Endodermal cell (in vitro differentiated cells): Measurements from ENCODE around the gene ARHGAP1. TPM values are rescaled to one million over a fixed set of nuclear protein-coding genes. Genes with fewer than 3 reads are reported as not detected.

Experiments
- DNase-seq: peaks from one replicate; pipeline ENCODE4 v3.0.0-alpha.2; 2017
- H3K27ac ChIP-seq: 2 replicates; pipeline ENCODE4 v1.5.1; 2013; ENCODE audit warnings: mild to moderate bottlenecking, low read depth, low read length, moderate library complexity
- H3K27me3 ChIP-seq: 2 replicates; pipeline ENCODE4 v1.6.1; 2013; ENCODE audit warnings: mild to moderate bottlenecking, low read length, moderate library complexity; ENCODE audit not compliant: insufficient read depth, control insufficient read depth, poor library complexity, severe bottlenecking
- H3K36me3 ChIP-seq: 2 replicates; pipeline ENCODE4 v1.7.0; 2013; ENCODE audit warnings: mild to moderate bottlenecking, low read length, moderate library complexity; ENCODE audit not compliant: control insufficient read depth, insufficient read depth
- H3K4me1 ChIP-seq: one replicate; pipeline ENCODE4 v1.7.0; 2013; ENCODE audit warnings: low read length; ENCODE audit not compliant: control insufficient read depth, insufficient read depth
- H3K4me3 ChIP-seq: 2 replicates; pipeline ENCODE4 v1.5.1; 2013; ENCODE audit warnings: mild to moderate bottlenecking, low read length, moderate library complexity
- H3K9ac ChIP-seq: 2 replicates; pipeline ENCODE4 v1.6.1; 2013; ENCODE audit warnings: mild to moderate bottlenecking, low read length, moderate library complexity; ENCODE audit not compliant: poor library complexity, severe bottlenecking; ENCODE audit errors: extremely low read depth
- H3K9me3 ChIP-seq: 2 replicates; pipeline ENCODE4 v1.6.1; 2013; ENCODE audit warnings: mild to moderate bottlenecking, low read length, moderate library complexity; ENCODE audit not compliant: control insufficient read depth
- H3K27ac Mint-ChIP-seq: 2 replicates; pipeline ENCODE4 v1.8.0; 2020; ENCODE audit warnings: mixed read lengths
- H3K27me3 Mint-ChIP-seq: 2 replicates; pipeline ENCODE4 v1.8.0; 2021; ENCODE audit warnings: mild to moderate bottlenecking, mixed read lengths; ENCODE audit not compliant: insufficient read depth
- H3K36me3 Mint-ChIP-seq: 2 replicates; pipeline ENCODE4 v1.8.0; 2020; ENCODE audit warnings: low read depth, mixed read lengths
- H3K4me1 Mint-ChIP-seq: 2 replicates; pipeline ENCODE4 v1.8.0; 2020; ENCODE audit warnings: mixed read lengths
- H3K4me3 Mint-ChIP-seq: 2 replicates; pipeline ENCODE4 v1.8.0; 2020; ENCODE audit warnings: mild to moderate bottlenecking, moderate library complexity, mixed read lengths
- H3K9me3 Mint-ChIP-seq: 2 replicates; pipeline ENCODE4 v1.8.0; 2020; ENCODE audit warnings: mild to moderate bottlenecking, mixed read lengths
- WGBS, 2 experiments: methylation state at CpG; one replicate each; pipeline versions ENCODE4 v1.1.5 to v1.1.7; 2013; ENCODE audit warnings: missing lambda C conversion rate in 2 of 2, mixed read lengths in 1 of 2; ENCODE audit not compliant: insufficient coverage in 1 of 2, insufficient read length in 1 of 2; 5-methylcytosine and 5-hydroxymethylcytosine counted together
- total RNA-seq, 2 donors: library from RNA; stranded (reverse); fragmentation: NEBNext Ultra II Directional in 1 of 2; extraction: Animal tissue kit (Norgen Biotek cat#: 25700) in 1 of 2; gene quantifications; 2 replicates in 1 of 2; 3 replicates in 1 of 2; pipeline ENCODE4 v1.2.1, GENCODE V29; 2021
- TF ChIP-seq, protein P1 (sequence below): fragments of 200-600 bp; sonication (generic); conservative IDR thresholded peaks from 2 replicates; pipeline ENCODE4 v1.5.0; 2021; ENCODE audit warnings: antibody characterized with exemption, mild to moderate bottlenecking

ARHGAP1 gene
- total RNA-seq, 2 donors from 2014 or later, result 53.4 to 56.6 TPM

DNA sequence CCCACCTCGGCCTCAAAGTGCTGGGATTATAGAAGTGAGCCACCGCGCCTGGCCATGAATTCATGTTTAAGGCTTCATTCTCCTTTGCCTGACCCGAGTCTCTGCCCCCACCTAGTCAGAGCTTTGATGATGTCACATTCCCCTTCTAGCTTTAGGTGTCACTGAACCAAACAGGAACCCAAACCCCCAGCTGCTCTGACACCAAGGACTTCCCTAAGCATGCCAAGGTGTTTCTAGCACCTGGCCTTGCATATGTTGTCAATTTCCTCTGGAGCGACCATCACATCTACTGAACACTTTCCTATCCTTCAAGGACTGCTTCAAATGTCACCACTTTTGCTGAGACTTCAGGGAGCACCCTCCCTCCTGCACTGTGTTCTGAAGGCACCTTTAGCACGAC, 20.9 kb upstream of the ARHGAP1 start:
- no peak overlapping the region for H3K4me3 Mint-ChIP-seq
- no peaks in the 10 kb centered on the region for H3K36me3 Mint-ChIP-seq

DNA sequence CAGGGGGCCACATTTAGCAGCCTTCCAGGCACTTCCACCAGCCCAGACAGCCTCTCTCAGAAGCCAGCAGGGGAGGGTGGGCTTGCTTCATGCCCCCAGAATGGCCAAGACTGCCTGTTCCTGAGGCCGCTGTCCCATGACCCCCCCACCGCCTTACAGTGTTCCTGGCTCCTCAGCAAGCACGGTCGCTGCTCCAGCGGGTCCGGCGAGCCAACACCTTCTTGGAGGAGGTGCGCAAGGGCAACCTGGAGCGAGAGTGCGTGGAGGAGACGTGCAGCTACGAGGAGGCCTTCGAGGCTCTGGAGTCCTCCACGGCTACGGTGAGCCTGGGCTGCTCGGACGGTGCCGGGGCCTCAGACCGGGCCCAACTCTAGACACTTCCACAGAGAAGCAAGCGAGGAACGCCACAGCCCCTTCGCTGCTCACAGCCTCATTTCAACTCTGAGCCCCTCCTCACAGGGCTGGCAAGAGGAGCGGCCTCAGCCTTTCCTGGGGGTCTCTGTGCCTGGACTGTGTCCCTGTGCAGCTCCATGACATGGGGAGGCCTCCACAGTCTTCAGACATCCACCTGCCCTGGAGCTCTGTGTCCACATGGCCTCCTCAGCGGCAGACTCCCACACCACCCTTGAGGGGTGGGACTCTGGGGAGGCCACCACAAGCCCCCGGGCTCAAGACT, 19.3 kb upstream of the ARHGAP1 start:
- no peaks in the 10 kb centered on the region for H3K9me3 Mint-ChIP-seq
- Histone ChIP-seq H3K27me3 (no peaks in the 10 kb centered on the region), H3K4me3 (no peak overlapping the region), H3K36me3 (no peaks in the 10 kb centered on the region), H3K9ac (no peak overlapping the region), H3K9me3 (no peaks in the 10 kb centered on the region), H3K27ac (no peak overlapping the region), H3K4me1 (no peaks in the 10 kb centered on the region)
- peaks cover 15% of the 10 kb centered on the region for H3K4me1 Mint-ChIP-seq
- WGBS, 2 experiments, result 91 to 94% methylated on average over 14 to 25 of the region's 25 CpGs
- no peaks in the 10 kb centered on the region for H3K27me3 Mint-ChIP-seq
- no peak for DNase-seq
- no peak overlapping the region for H3K27ac Mint-ChIP-seq
- H3K36me3 Mint-ChIP-seq, result no peaks in the 10 kb centered on the region
- H3K4me3 Mint-ChIP-seq, result no peak overlapping the region
- TF ChIP-seq, protein P1, sequence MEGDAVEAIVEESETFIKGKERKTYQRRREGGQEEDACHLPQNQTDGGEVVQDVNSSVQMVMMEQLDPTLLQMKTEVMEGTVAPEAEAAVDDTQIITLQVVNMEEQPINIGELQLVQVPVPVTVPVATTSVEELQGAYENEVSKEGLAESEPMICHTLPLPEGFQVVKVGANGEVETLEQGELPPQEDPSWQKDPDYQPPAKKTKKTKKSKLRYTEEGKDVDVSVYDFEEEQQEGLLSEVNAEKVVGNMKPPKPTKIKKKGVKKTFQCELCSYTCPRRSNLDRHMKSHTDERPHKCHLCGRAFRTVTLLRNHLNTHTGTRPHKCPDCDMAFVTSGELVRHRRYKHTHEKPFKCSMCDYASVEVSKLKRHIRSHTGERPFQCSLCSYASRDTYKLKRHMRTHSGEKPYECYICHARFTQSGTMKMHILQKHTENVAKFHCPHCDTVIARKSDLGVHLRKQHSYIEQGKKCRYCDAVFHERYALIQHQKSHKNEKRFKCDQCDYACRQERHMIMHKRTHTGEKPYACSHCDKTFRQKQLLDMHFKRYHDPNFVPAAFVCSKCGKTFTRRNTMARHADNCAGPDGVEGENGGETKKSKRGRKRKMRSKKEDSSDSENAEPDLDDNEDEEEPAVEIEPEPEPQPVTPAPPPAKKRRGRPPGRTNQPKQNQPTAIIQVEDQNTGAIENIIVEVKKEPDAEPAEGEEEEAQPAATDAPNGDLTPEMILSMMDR, result no peak

More for the DNA sequence above, 20.9 kb upstream of the ARHGAP1 start:
- Histone ChIP-seq H3K27ac (no peak overlapping the region), H3K36me3 (no peaks in the 10 kb centered on the region), H3K9ac (no peak overlapping the region), H3K4me1 (no peaks in the 10 kb centered on the region), H3K27me3 (no peaks in the 10 kb centered on the region), H3K4me3 (no peak overlapping the region), H3K9me3 (no peaks in the 10 kb centered on the region)
- Mint-ChIP-seq H3K9me3 (no peaks in the 10 kb centered on the region), H3K27me3 (no peaks in the 10 kb centered on the region), H3K27ac (no peak overlapping the region), H3K4me1 (peaks cover 15% of the 10 kb centered on the region)
- TF ChIP-seq, protein P1, result no peak
- 89 to 90% methylated on average over 6 of the region's 6 CpGs for WGBS, 2 experiments
- DNase-seq, result no peak

DNA sequence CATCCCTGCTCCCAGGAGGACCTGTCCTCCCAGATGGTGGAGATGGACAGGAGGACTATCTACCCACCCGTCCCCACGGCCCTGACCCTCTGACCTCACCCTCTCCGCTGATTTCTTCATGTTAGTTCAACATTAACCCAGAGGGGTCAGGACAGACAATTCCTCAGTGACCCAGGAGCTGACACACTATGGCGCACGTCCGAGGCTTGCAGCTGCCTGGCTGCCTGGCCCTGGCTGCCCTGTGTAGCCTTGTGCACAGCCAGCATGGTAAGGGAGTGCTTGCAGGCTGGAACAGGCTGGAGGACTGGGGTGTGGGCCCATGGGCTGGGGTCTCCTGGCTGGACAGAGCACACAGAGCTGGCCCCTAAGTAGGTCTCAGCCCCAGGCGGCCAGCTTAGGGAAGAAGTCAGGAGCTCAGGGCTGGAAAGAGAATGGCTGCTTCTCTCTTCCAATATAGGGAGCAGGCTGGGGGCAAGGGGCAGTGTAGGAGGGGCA, 18.7 kb upstream of the ARHGAP1 start, which contains the start of gene F2:
Gene F2 (plus strand): TSS at position 166 of the 495 bp plus-strand sequence. CDS start 23 bp downstream, at position 189.
- DNase-seq, result no peak
- H3K4me1 ChIP-seq, result no peaks in the 10 kb centered on the region
- 91 to 100% methylated on average over 2 to 7 of the region's 7 CpGs for WGBS, 2 experiments
- H3K4me3 ChIP-seq, result no peak within 1 kb of the TSS
- peak within 1 kb of the TSS; percentile 22 for H3K27ac ChIP-seq
- H3K36me3 ChIP-seq, result no peaks in the 10 kb centered on the region
- Mint-ChIP-seq H3K4me3 (no peak within 1 kb of the TSS), H3K27ac (no peak within 1 kb of the TSS), H3K9me3 (no peaks in the 10 kb centered on the region), H3K27me3 (no peaks in the 10 kb centered on the region), H3K36me3 (no peaks in the 10 kb centered on the region), H3K4me1 (peaks cover 15% of the 10 kb centered on the region)
- TF ChIP-seq, protein P1, result no peak
- no peak within 1 kb of the TSS for H3K9ac ChIP-seq
- no peaks in the 10 kb centered on the region for H3K9me3 ChIP-seq
- no peaks in the 10 kb centered on the region for H3K27me3 ChIP-seq
